GM21528 (cell line): ENCODE measurements around the gene ECPAS.
"Not testable (repeated sequence)": the region's sequence is repeated elsewhere in the genome, so short reads cannot be mapped to it uniquely, and the experiment has no call there.

ENCODE experiments used
- ATAC-seq: cut with Tn5 transposase; IDR thresholded peaks from one replicate; pipeline ENCODE4 v1.9.1; 2021; ENCODE audit warnings: mild to moderate bottlenecking, moderate library complexity; ENCODE audit not compliant: unreplicated experiment, low FRiP score

ECPAS gene, protein sequence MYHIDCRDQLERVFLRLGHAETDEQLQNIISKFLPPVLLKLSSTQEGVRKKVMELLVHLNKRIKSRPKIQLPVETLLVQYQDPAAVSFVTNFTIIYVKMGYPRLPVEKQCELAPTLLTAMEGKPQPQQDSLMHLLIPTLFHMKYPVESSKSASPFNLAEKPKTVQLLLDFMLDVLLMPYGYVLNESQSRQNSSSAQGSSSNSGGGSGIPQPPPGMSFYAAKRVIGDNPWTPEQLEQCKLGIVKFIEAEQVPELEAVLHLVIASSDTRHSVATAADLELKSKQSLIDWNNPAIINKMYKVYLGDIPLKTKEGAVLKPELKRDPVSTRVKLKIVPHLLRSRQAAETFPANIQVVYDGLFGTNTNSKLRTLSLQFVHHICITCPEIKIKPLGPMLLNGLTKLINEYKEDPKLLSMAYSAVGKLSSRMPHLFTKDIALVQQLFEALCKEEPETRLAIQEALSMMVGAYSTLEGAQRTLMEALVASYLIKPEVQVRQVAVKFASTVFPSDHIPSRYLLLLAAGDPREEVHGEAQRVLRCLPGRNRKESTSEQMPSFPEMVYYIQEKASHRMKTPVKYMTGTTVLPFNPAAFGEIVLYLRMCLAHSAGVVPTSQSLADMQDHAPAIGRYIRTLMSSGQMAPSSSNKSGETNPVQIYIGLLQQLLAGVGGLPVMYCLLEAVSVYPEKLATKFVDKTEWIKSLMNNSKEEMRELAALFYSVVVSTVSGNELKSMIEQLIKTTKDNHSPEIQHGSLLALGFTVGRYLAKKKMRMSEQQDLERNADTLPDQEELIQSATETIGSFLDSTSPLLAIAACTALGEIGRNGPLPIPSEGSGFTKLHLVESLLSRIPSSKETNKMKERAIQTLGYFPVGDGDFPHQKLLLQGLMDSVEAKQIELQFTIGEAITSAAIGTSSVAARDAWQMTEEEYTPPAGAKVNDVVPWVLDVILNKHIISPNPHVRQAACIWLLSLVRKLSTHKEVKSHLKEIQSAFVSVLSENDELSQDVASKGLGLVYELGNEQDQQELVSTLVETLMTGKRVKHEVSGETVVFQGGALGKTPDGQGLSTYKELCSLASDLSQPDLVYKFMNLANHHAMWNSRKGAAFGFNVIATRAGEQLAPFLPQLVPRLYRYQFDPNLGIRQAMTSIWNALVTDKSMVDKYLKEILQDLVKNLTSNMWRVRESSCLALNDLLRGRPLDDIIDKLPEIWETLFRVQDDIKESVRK (N-terminal part only)

DNA sequence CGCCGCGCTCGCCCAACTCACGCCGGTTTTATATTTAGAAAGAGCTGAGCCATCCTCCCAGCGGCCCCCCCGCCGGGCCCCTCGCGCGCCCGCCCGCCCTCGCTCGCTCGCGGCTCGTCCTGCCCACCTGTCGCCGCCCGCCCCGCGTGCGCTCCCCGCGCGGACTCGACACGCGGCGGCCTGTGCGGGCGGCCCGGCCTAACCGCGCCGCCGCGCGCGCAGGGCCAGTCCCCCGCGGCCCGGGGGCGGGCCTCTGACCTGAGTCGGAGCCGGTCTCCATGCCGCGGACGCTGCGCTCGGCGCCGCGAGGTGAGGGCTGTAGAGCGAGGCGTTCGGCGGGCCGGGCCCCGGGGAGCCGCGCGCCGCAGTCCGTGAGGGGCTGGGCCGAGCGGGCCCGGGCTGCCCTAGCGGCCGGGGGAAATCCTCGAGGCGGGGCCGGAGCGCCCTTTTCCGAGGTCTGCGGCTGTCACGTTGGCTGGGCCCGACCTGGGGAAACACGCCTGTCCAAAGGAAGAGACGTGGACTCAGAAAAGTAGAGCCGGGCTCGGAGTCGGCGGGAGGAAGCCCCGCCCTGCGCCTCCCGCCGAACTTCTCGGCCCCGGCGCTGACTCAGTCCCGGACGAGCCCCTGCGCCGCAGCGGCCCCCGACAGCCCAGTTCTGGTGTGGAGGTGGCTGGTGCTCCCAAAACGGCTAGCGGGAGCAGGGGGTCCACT, at the start of gene ECPAS:
Gene ECPAS (minus strand): TSS at position 526 of the 714 bp plus-strand sequence. CDS start 11,465 bp downstream, outside the sequence.
- peak; percentile 61 for ATAC-seq

DNA sequence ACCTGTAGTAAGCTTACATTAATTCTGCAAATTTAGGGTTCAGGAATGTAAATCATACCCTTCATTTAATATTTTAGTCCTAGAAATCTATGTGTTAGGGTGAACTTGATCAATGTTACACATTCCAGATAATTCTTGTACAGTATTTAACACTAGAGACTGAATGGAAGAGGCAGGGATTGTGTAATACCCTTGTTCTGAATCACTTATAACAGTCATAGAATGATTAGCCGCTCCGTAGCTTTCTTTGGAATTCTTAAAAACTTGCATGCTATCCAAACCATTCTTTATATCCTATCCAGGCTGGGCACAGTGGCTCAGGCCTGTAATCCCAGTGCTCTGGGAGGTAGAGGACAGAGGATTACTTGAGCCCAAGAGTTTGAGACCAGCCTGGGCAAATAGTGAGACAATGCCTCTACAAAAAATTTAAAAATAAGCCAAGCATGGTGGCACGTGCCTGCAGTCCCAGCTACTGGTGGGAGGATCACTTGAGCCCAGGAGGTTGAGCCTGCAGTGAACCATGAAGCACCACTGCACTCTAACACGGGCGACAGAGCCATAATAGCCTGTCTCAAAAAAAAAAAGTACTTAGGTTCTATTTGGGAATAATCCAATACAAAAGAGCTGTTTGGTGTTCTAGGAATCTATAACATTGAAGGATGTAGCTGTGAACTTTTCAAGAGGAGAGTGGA, 49.1 kb upstream of the ECPAS start:
- ATAC-seq: no peak

DNA sequence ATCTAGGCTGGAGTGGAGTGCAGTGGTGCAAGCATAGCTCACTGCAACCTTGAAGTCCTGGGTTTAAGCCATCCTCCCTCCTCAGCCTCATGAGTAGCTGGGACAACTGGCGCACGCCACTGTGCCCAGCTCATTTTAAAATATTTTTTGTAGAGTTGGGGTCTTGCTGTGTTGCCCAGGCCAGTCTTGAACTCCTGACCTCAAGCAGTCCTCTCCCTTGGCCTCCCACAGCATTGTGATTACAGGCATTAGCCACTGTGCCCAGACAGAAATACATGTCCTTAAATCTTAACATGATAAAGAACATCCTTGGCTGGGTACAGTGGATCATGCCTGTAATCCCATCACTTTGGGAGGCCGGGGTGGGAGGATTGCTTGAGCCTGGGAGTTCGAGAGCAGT, 47.5 kb upstream of the ECPAS start:
- ATAC-seq: no peak

DNA sequence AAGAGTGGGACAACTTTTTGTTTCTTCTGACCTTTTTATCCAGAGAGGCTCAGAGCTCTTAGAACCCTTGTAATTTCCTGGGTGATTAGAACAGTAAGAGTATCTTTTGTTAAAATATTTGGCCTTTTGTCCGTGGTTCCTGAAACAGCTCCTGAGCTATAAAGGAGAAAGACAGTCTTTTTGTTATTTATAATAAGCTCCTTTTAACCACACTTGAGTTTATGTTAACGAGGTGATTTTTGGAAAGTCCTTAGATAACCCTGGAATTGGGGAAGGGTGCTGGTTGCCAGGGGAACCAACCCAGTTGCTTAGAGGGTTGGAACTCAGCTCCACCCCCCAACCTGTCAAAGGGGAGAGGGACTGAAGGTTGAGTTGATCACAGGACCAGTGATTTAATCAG, 45.6 kb upstream of the ECPAS start:
- ATAC-seq: no peak

DNA sequence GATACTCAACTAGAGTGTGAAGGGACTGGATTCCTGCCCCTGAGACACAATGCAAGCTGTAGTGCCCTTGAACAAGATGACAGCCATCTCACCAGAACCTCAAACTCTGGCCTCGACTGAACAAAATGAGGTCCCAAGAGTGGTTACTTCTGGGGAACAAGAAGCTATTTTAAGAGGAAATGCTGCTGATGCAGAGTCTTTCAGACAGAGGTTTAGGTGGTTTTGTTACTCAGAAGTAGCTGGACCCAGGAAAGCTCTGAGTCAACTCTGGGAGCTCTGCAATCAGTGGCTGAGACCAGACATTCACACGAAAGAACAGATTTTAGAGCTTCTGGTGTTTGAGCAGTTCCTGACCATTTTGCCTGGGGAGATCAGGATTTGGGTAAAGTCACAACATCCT, 43.2 kb upstream of the ECPAS start:
- no peak for ATAC-seq

DNA sequence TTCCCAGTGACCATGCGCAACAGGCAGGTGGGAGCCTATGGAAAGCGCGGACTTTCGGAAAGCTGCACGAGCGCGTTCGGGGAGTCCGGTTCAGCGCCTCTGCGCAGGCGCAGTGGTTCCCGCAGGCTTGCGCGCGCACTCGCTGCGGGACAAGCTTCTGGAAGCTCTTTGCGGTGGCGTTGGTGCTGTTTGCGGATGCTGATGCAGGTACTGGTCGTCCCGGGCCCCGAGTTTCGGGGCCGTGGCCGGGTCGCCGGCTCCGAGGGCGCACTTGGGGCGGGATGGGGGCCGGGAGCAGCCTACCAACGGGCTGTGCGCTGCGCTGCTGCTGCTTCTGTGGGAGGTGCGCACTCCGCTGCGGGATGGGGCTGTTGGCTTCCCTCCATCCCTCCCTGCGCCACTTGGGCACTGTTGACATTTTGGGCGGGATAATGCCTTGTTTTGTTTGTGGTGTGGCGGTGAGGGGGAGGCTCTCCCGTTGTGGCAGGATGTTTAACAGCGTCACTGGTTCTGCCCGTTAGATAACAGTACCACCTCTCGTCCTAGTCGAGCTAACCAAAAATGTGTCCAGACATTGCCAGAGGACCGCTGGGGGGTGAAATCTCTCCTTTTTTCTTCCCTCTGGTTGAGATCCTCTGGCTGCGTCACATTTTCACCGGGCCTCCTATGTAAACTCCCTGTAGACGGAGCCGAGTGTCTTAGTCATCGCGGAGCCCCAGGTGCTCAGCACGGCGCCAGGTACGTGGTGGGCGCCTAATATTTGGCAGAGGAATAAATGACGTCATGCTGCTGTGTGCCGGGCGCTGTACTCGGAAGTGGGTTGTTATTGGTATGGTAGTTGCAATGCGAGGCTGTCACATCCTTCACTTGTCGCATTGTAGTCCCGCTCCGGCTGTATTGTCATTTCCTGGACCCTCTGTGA, 41.1 kb upstream of the ECPAS start, which contains the start of gene ZNF483:
Gene ZNF483 (plus strand): TSS at position 124 of the 922 bp plus-strand sequence. CDS start 2,217 bp downstream, outside the sequence.
- peak; percentile 61 for ATAC-seq

DNA sequence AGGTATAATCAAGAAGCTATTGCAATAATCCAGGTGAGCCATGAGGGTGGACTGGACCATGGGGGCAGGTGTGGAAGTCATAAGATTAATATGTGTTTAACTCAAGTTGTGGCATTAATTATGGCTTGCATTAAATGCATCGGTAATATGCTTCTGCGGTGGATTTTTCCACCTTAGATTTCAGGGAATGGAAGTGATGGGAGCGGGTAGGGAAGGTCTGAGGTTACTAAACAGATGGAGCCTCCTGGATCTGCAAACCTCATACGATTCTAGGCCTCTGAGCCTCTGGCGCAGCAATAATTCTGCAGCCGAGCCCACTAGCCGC, 40.5 kb upstream of the ECPAS start:
- no peak for ATAC-seq

DNA sequence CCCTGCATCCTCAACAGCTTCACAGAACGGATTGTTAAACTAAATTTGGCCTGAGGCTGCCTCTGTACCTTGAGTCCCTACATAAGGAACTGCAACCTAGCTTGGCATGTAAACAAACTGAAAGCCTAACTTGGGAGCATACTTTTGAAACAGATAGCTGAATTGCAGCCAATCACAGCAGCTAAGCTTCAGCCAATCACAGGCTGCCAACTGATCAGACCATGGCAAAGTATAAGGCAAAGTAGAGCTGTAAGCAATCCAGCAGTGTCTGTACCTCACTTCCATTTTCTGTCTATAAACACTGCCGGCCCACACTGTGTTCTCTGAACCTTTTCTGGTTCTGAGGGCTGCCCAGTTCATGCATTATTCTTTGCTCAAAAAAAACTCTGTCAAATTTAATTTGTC, 31.9 kb upstream of the ECPAS start:
- no peak for ATAC-seq

DNA sequence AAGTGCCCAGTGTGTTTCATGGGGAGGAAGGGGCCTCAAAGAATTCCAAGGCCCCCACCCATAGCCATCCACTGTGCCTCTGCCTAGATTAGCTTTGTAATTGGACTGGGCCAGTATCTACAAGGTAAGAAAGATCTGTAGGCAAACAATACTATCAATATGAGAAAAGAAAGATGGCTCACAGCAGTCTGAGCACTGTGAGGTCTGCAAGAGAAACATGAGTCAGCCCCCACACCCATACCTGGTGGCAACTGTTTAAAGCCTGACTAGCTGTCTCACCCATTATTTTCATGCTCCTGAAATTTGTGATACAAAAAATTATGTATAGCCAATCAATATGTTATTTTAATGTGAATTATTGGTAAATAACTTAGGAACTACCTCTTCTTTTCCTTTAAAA, 30.8 kb upstream of the ECPAS start:
- ATAC-seq: no peak

DNA sequence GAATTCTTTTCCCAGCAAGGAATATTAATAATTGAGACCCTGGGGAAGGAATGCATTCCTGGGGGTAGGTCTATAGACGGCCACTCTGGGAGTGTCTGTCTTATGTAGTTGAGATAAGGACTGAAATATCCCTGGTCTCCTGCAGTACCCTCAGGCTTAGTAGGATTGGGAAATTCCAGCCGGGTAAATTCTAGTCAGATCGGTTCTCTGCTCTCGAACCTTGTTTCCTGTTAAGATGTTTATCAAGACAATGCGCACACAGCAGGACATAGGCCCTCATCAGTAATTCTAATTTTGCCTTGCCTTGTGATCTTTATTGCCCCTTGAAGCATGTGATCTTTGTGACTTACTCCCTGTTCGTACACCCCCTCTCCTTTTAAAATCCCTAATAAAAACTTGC, 27.4 kb upstream of the ECPAS start:
- ATAC-seq: not testable (repeated sequence)

DNA sequence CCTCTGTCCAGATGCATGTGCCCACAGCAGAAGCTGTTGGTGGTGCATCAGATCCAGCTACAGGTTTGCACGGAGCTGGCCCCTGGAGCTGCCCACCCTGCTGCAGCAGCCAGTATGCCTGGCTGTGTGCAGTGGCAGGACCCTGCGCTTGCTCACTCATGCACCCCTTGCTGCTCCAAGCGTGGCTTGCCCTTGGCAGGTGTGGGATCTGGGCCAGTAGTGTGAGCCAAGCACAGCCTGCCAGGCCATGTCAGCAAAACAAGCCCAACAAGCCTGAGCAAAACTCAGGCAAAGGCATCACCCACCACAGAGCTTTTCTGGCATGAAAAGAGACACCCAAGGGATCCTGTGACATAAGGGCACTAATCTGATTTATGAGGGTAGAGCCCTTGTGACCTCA, 18.3 kb upstream of the ECPAS start:
- no peak for ATAC-seq

DNA sequence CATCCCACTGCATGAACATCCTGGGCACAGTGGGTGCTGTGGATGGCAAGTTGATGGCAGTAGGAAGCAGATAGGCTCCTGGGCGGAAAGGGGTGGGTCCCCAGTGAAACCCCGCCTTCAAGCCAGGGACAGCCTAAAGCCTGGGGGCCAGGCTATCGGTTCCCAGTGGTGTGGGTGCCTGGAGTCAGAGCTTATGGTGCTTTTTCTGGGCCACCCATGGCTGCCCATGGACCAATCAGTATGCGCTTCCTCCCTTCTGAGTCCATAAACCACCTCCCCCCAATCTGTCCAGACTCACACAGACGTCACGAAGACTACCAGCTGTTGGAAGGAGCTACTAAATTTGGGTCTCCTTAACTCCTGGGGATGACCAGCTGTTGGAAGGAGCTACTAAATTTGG, 17.5 kb upstream of the ECPAS start:
- ATAC-seq: no peak

DNA sequence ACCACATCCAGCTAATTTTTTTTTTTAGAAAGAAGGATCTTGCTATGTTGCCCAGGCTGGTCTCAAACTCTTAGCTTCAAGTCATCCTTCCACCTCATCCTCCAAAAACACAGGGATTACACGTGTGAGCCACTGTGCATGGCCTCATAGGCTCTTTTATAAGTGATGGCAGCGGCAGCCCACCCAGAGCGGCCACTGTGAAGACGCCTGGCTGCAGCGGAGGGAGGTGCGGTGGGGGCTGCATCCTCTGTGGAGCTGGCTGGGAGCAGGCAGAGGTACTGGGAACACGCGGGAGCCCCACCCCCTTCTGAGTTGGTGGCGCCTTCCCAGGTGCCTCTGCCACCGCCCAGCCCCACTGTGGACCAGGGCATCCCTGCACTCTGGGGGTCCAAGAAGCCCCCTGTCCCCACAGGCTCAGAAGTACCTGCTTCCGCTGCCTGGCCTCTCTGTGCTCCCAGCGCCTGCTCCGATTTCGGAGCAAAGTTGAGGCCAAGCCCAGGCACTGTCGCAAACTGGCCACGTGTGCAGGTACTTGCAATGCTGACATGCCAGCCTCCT, 16.9 kb upstream of the ECPAS start:
- no peak for ATAC-seq

DNA sequence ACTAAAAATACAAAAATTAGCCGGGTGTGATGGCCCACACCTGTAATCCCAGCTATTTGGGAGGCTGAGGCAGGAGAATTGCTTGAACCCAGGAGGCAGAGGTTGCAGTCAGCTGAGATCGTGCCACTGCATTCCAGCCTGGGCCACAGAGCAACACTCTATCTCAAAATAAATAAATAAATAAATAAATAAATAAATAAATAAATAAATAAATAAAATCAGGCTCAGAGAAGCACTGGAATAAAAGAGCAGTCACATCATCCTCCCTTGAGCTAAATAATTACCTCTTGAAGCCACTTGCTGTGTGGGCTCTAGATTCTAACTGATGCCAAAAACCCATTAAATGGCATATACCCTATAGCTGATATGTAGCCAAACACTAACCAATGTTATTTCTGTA, 13.0 kb upstream of the ECPAS start:
- ATAC-seq: not testable (repeated sequence)

DNA sequence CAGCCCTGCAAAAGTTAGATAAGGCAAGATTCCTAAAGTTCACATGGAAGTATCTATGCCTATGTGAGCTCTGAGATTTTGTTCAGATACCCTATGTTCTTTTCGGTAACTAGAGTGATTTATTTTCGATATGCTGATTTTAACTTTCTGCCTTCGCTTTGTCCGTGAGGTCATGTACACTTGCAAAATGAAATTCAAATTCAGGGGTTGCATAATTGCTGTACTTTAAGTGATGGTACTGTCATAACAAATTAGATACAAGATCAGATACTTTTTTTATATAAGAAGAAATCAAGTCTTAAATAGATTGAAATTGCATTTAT, 350 bp upstream of the ECPAS start:
- peak; percentile 1 for ATAC-seq

DNA sequence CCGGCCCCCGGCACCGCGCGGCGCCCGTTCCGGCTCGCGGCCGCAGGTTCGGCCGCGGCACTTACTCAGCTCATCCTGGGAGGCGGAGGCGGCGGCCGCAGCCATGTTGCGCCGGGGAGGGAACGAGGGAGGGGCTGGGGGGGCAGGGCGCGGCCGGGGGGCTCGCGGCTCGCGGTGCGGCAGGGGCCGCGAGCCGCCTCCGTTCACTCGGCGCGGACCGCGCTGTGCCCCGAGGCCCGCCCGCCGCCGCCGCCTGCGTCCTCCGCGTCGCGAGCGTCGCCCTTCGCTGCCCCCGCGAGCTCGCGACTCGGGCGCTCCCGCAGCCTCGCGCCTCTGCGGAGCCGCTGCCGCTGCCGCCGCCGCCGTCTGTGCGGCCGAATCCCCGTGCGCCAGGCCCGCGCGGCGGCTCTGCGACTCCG, 735 bp downstream of the ECPAS start:
- ATAC-seq: peak; percentile 46

DNA sequence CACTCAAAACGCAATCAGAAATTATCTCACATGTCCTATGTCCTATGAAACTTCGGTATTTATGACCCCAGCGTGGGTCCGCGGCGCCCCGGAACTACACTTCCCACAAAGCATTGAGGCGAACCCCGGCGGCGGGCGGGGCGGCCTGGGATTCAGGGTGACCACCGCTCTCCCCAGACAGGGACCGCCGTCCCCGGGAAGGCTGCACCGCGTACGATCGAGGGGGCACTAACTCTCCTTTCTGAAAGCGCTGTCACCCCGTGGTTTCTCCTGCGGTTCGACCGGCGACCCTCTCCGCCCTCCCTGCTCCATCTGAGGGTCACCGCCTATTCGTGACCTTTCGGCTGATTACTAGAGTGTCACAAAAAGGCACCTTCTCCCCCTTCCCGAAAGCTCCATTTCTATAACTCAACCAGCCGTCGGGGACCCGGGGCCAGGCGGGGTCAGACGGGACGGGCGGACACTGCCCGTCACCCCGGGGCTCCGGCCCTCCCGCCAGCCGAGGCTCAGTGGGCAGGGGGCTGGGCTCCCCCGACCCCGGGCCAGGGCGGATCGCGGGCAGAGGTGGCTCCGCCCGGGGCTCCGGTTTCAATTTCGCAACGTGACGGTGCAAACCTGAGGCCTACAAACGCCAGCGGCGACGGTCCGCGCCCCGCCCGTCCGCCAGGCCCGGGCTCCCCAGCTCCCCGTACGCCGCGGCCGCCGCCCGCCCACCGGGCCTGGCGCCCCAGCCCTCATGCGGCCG, 1.3 kb downstream of the ECPAS start:
- peak; percentile 72 for ATAC-seq
